H1 (cell line): Measurements from ENCODE around the gene GPR150. TPM values are rescaled to one million over a fixed set of nuclear protein-coding genes. Genes with fewer than 3 reads are reported as not detected.

ENCODE experiments used
- polyA plus RNA-seq, 7 experiments: library from polyadenylated mRNA; depleted of rRNA in 3 of 7; stranded (reverse) in 5 of 7; unstranded in 2 of 7; fragments of >200 nt in 5 of 7; fragments of 200-250 nt in 2 of 7; gene quantifications; 1 replicate in 5 of 7; 2 replicates in 1 of 7; 4 replicates in 1 of 7; pipeline versions ENCODE4 v1.2.1 to v1.2.3, GENCODE V29; 2011 to 2013; ENCODE audit warnings: missing spikeins in 2 of 7, mixed read lengths in 2 of 7
- total RNA-seq: library from RNA; stranded (reverse); fragmentation: NEBNext Ultra II Directional; extraction: Animal tissue kit (Norgen Biotek cat#: 25700); gene quantifications from 2 replicates; pipeline ENCODE4 v1.2.1, GENCODE V29; 2021
- TF ChIP-seq, protein P1 (sequence below), 3 experiments: IDR thresholded peaks; 1 replicate in 2 of 3; 2 replicates in 1 of 3; pipeline versions ENCODE4 v1.5.1 to v1.6.1; 2011; ENCODE audit warnings: low read length in 3 of 3, mild to moderate bottlenecking in 3 of 3, inconsistent platforms in 2 of 3, low read depth in 1 of 3, moderate library complexity in 1 of 3; ENCODE audit not compliant: insufficient read depth in 1 of 3; ENCODE audit errors: control extremely low read depth in 1 of 3

The GPR150 gene
- total and polyA plus RNA-seq, 2 of the 8 experiments (the other 6 are each of a cell fraction or from before 2014, with no cell fraction given): 0.14 TPM; not detected in 1

DNA sequence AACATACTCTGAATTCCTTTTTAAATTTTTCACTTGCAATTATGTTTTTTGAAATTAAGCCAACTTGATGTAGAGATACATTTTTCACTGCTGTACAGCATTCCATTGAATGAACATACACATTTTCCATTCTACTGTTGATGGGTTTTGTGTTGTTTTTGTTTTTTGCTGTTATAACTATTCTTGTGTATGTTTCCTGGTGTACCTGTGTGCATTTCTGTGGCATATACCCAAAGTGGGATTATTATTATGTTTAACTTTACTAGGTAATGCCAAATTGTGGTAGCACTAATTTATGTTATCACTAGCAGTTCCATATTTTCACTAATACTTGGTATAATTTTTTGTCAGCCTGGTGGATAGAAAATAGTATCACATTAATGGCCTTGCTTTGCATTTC, 29.4 kb downstream of the GPR150 start (continued):
- TF ChIP-seq, protein P1, sequence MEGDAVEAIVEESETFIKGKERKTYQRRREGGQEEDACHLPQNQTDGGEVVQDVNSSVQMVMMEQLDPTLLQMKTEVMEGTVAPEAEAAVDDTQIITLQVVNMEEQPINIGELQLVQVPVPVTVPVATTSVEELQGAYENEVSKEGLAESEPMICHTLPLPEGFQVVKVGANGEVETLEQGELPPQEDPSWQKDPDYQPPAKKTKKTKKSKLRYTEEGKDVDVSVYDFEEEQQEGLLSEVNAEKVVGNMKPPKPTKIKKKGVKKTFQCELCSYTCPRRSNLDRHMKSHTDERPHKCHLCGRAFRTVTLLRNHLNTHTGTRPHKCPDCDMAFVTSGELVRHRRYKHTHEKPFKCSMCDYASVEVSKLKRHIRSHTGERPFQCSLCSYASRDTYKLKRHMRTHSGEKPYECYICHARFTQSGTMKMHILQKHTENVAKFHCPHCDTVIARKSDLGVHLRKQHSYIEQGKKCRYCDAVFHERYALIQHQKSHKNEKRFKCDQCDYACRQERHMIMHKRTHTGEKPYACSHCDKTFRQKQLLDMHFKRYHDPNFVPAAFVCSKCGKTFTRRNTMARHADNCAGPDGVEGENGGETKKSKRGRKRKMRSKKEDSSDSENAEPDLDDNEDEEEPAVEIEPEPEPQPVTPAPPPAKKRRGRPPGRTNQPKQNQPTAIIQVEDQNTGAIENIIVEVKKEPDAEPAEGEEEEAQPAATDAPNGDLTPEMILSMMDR (IDR thresholded peaks at IDR 0.05; ENCODE audit: control extremely low read depth in 1 of 3, insufficient read depth in 1 of 3, low read depth in 1 of 3, low read length in 3 of 3): no peak
- TF ChIP-seq, all 59 proteins: peak for 0
